ENCODE results near the gene PIK3C2G.
"Not testable (repeated sequence)": the region's sequence is repeated elsewhere in the genome, so short reads cannot be mapped to it uniquely, and the experiment has no call there.

PIK3C2G gene

DNA sequence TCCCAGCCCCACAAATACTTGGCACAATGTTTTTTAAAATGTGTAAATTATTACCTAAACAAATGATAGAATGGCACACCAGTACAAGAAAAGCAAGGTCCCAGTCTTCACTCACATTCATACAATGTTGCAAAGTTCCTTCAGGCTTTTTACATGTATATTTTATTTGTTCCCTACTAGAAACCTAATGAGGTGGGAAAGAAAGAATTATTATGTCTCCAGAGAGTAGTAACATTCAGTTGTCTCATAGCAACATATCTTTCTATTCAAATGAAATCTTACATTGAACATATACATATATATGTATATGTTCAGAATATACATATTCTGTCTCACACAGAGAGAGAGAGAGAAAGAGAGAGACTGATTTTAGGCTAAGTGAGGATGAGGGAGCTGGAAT lies 391.3 kb downstream of the PIK3C2G start:
- FAIRE-seq, result no peak

DNA sequence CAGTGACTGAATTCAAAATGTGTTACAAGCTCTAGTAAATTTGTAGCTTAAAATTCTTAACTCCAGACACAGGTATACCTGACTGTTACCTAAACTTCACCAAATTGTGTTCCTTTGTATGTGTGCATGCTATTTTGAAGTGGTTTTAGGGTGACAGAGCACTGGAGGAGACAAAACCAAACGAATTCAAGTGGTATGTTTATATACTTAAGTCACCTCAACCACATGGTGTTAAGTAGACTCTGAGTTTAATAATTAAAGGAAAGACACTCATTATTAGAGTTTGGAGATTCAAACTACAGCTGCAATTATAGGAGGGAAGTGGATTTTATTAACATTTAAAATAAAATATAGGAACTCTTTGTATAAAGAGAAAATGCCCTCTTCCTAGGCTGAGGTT lies 392.1 kb downstream of the PIK3C2G start:
- FAIRE-seq, result no peak

DNA sequence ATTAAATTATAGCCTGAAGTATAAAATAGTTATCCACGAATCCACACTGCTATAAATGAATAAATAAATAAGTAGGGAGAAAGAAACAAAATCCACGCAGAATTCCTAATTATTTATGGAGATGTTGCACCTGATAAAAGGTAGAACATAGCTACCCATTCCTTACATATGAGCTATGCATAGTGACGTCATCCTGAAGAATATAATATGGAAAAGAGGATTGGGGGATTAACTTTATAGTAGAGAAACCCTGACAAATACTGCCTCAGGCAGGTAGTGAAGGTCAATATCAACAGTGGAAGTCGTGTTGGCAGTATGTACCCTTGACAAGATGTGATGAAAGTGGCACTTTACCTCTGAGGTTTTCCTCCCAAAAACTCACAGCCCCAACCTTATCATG lies 394.0 kb downstream of the PIK3C2G start:
- FAIRE-seq, result no peak

DNA sequence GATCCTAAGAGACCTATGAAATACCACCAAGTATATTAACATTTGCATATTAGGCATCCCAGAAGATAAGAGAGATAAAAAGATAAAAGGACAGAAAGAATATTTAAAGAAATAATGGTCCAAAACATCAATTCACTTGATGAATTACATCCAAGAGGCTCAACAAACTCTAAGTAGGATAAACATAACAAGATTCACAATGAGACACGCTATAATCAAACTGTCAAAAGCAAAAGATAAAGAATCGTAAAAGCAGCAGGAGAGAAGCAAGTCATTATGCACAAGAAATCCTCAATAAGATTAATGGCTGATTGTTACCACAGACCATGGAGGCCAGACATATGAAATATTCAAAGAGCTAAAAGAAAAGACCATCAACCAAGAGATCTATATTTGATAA lies 396.9 kb downstream of the PIK3C2G start:
- FAIRE-seq, result no peak

DNA sequence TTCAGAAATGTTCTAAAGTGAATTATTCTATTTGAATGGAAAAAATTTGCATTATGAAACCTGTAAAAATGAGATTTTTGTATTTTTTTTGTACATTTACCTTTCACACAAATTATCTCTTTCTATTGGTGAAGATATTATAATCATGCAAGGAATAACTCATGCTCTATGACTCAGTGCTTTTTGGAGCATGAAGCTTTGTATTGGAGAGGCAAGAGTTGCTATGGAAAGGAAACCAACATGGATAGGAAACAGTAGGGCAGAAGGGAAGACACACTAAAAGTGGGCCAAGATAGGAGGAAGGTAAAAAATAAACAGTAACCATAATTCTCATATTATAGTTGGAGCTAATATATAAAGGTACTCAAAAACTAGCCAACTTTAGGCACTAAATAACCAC lies 397.5 kb downstream of the PIK3C2G start:
- FAIRE-seq, result no peak

GRCh38 chr12:18676141-18676540 lies 414.8 kb downstream of the PIK3C2G start:
- no peak for FAIRE-seq

- FAIRE-seq, result no peak
Observed at GRCh38 chr12:18676996-18677588, 415.8 kb downstream of the PIK3C2G start.

DNA sequence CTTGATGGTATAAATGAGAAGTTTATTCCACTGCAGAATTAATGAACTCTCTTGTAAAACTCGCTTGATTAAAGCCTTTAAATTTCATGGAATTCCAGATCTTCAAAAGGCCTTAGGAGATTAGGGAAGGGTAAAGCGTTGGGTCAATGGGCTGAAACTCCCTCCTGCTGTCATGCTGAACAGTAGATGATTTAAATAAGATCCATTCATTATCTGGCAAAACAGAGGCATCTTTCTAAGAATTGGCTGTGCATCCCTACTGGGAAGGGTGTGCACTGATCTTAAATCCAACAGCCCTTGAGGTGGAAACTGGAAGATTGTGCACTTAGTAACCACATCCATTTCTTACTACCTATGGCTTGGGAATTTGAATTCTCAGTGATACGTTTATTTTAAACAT lies 420.5 kb downstream of the PIK3C2G start:
- FAIRE-seq, result no peak

DNA sequence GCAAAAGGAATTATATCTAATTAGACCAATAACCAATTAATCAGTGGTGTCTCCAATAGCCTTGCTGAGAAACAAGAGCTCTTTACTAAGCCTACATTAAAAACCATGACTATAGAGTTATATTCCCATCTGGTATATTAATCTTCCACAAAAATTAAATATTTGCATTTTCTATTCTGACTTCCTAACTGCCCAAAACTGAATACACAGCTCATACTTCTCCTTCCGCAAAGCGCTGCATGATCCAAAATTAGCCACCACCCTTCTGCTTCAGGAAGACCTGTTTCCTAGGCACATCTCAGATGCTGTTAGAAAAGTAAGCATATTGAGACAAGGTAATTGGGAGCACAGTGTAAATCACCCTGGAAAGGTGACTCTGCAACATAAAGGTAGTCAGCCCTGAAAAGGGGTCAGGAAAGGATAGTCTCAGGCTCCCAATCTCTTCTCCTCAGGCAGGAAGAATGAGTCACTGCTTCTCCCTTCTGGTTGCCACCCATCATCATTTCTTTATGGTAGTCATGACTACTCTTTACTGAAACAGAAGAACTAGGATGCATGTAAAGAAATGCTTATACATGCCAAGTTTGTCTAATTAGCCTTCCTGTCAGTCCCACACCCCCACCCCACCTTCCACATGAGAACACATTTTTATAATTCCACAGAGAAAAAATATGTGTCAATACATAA lies 422.2 kb downstream of the PIK3C2G start:
- FAIRE-seq, result no peak

- no peak for FAIRE-seq
Observed at GRCh38 chr12:18684430-18684829, 423.1 kb downstream of the PIK3C2G start.

GRCh38 chr12:18689771-18690170 lies 428.5 kb downstream of the PIK3C2G start:
- FAIRE-seq, result no peak

DNA sequence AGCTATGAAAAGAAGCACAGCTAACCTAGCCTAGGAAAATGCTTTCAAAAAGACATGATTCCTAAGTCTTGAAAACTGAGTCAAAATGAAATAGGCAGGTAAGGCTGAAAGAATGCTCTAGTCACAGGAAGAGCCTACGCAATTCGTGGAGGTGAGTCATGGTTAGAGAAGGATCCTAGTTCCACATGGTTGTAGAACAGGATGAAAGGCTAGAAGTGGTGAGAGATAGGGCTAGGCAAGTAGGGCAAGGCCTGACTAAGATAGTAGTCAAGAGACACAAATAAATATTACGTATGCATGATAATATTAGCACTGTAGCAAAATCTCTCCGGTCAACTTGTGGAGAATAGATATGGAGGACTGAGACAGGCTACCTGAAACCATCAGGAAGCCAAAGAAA lies 429.3 kb downstream of the PIK3C2G start:
- FAIRE-seq, result no peak

DNA sequence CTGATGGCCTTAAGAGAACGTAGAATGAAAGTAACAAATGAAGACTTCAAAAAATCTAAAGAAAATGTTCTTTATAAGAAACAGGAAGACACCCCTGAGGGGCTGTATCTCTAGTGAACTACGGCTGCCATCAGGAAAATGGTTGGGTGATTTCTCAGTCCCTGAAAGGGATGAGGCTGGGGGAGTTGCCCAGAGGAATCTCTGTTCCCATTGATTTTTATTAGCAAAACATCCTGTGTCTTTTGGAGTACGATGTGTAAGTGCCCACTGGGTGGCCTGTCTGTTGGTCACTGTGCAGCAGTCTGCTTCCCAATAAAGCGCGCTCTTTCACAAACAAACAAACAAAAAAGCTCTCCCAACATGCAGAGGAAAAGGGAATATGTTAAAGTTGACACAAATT lies 432.7 kb downstream of the PIK3C2G start:
- FAIRE-seq, result not testable (repeated sequence)

DNA sequence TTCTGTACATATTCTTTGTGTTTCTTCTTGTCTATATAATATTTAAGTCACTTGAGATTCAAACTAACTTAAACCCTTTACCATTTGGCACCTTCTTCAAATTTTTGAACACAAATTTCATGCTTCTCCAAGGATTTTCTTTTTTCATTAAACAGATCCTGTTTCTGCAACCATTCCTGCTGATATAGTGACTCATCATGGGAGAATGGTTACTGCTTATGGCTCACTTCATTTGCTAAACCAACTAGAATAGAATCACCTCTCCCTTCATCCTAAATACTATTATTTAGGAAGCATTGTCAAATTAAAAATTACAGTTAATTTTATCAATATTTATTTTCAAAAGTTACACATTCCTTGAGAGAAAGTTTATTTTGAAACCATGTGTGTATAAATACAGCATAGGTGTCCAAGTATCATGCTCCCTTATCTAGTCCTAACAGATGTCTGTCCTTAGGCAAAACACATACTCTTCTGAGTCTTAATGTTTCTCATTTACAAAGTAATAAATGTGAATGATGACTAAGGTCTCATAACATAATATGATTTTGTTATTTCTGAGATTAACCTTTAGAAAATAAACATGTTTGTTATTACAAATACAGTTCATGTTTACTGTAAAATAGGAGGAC lies 435.8 kb downstream of the PIK3C2G start:
- FAIRE-seq, result no peak

All from A204.1 (cell line).